IMR-90 (cell line): ENCODE data around the gene TAF3. TPM values are rescaled to one million over a fixed set of nuclear protein-coding genes. Genes with fewer than 3 reads are reported as not detected.
A peak's percentile ranks its signal among the peaks of the same experiment; 100 is the strongest.

Source experiments
- ATAC-seq: fragments of 200-7000 bp; cut with Tn5 transposase; 2 replicates; pipeline ENCODE4 v1.9.1; 2020; ENCODE audit warnings: low read depth, mild to moderate bottlenecking, moderate library complexity
- BruUV-seq: library from RNA; stranded (reverse); fragments of 400-500 nt; replicated peaks from 2 replicates; lab custom pipeline; 2021; lab: Mats Ljungman, UMichigan
- CTCF ChIA-PET: fragments of 300-600 bp; formaldehyde crosslinking; extraction: SDS; loops from one replicate; lab custom pipeline; 2021; ENCODE audit warnings: antibody characterized with exemption; lab: Yijun Ruan, JAX
- POLR2A ChIA-PET: fragments of 300-600 bp; sonication (Branson Sonifier 250); formaldehyde crosslinking; loops from one replicate; lab custom pipeline; 2022; ENCODE audit warnings: antibody characterized with exemption; ENCODE audit not compliant: unreplicated experiment; lab: Charles Lee
- DNase-seq: peaks from one replicate; pipeline ENCODE4 v3.0.0; 2013
- H2AFZ ChIP-seq: replicated peaks from 2 replicates; pipeline ENCODE3; 2013; ENCODE audit warnings: low read length, mild to moderate bottlenecking; ENCODE audit not compliant: poor library complexity
- H2AK5ac ChIP-seq: 2 replicates; pipeline ENCODE4 v1.6.1; 2013; ENCODE audit warnings: low read depth, low read length, inconsistent platforms
- H2AK9ac ChIP-seq: replicated peaks from 2 replicates; pipeline ENCODE3; 2013; ENCODE audit warnings: mild to moderate bottlenecking, low read depth, low read length, moderate library complexity; ENCODE audit not compliant: poor library complexity
- H2BK120ac ChIP-seq: 2 replicates; pipeline ENCODE4 v1.6.1; 2013; ENCODE audit warnings: low read depth, low read length, inconsistent platforms
- H2BK15ac ChIP-seq: 3 replicates; pipeline ENCODE4 v1.6.1; 2013; ENCODE audit warnings: low read depth, low read length, inconsistent platforms
- H2BK20ac ChIP-seq: 2 replicates; pipeline ENCODE4 v1.6.1; 2013; ENCODE audit warnings: low read depth, mild to moderate bottlenecking, inconsistent platforms, low read length, moderate library complexity
- H2BK5ac ChIP-seq: 2 replicates; pipeline ENCODE4 v1.6.1; 2013; ENCODE audit warnings: mild to moderate bottlenecking, low read depth, low read length, inconsistent platforms; ENCODE audit not compliant: poor library complexity, severe bottlenecking
- H3K14ac ChIP-seq: replicated peaks from 2 replicates; pipeline ENCODE4 v1.6.1; 2013; ENCODE audit warnings: low read depth, low read length, inconsistent platforms
- H3K18ac ChIP-seq: 2 replicates; pipeline ENCODE4 v1.6.1; 2013; ENCODE audit warnings: low read depth, low read length, control low read depth
- H3K23ac ChIP-seq: 2 replicates; pipeline ENCODE4 v1.6.1; 2013; ENCODE audit warnings: low read depth, low read length, inconsistent platforms
- H3K27ac ChIP-seq: 2 replicates; pipeline ENCODE4 v1.5.1; 2013; ENCODE audit warnings: mild to moderate bottlenecking, control low read depth, low read length; ENCODE audit not compliant: insufficient read depth
- H3K27me3 ChIP-seq: 2 replicates; pipeline ENCODE4 v1.6.1; 2013; ENCODE audit warnings: low read length; ENCODE audit not compliant: control insufficient read depth, insufficient read depth
- H3K36me3 ChIP-seq: 2 replicates; pipeline ENCODE4 v1.6.1; 2013; ENCODE audit warnings: low read length, mixed read lengths; ENCODE audit not compliant: control insufficient read depth, insufficient read depth
- H3K4ac ChIP-seq: 2 replicates; pipeline ENCODE4 v1.6.1; 2013; ENCODE audit warnings: low read depth, low read length, inconsistent platforms
- H3K4me1 ChIP-seq: 2 replicates; pipeline ENCODE4 v1.6.1; 2013; ENCODE audit warnings: low read length, mixed read lengths; ENCODE audit not compliant: control insufficient read depth, insufficient read depth
- H3K4me2 ChIP-seq: 2 replicates; pipeline ENCODE4 v1.6.1; 2013; ENCODE audit warnings: low read depth, mild to moderate bottlenecking, control low read depth, low read length, moderate library complexity
- H3K4me3 ChIP-seq: 2 replicates; pipeline ENCODE4 v1.5.1; 2013; ENCODE audit warnings: low read depth, mild to moderate bottlenecking, control low read depth, low read length, moderate library complexity; ENCODE audit not compliant: insufficient read depth
- H3K56ac ChIP-seq: 2 replicates; pipeline ENCODE4 v1.6.1; 2013; ENCODE audit warnings: low read length, inconsistent platforms; ENCODE audit not compliant: insufficient read depth; ENCODE audit errors: extremely low read depth
- H3K79me1 ChIP-seq, 2 experiments: 2 replicates each; pipeline ENCODE4 v1.6.1; 2013; ENCODE audit warnings: low read length in 2 of 2, inconsistent platforms in 1 of 2, low read depth in 1 of 2
- H3K9ac ChIP-seq: 2 replicates; pipeline ENCODE4 v1.6.1; 2013; ENCODE audit warnings: low read depth, low read length, control low read depth
- H3K9me1 ChIP-seq: 2 replicates; pipeline ENCODE4 v1.6.1; 2013; ENCODE audit warnings: low read length, inconsistent platforms; ENCODE audit not compliant: insufficient read depth
- H3K9me3 ChIP-seq: 2 replicates; pipeline ENCODE4 v1.6.1; 2013; ENCODE audit warnings: low read length; ENCODE audit not compliant: control insufficient read depth, insufficient read depth
- H4K20me1 ChIP-seq: 2 replicates; pipeline ENCODE4 v1.6.1; 2013; ENCODE audit warnings: low read length, inconsistent platforms; ENCODE audit not compliant: insufficient read depth
- H4K5ac ChIP-seq: 2 replicates; pipeline ENCODE4 v1.6.1; 2013; ENCODE audit warnings: mild to moderate bottlenecking, low read depth, low read length, control low read depth
- H4K8ac ChIP-seq, 2 experiments: 2 replicates each; pipeline ENCODE4 v1.6.1; 2013; ENCODE audit warnings: low read depth in 2 of 2, low read length in 2 of 2, control low read depth in 1 of 2, inconsistent platforms in 1 of 2
- H4K91ac ChIP-seq: 2 replicates; pipeline ENCODE4 v1.6.1; 2013; ENCODE audit warnings: low read depth, low read length, inconsistent platforms; ENCODE audit not compliant: insufficient read depth
- CEBPB ChIP-seq: IDR thresholded peaks from 2 replicates; pipeline ENCODE4 v1.6.1; 2012; ENCODE audit warnings: low read depth, low read length, improper control_type of control experiment
- CHD1 ChIP-seq: IDR thresholded peaks from 2 replicates; pipeline ENCODE4 v1.6.1; 2012; ENCODE audit warnings: low read depth, low read length, improper control_type of control experiment
- CTCF ChIP-seq: conservative IDR thresholded peaks from 2 replicates; pipeline ENCODE4 v1.5.1; 2012; ENCODE audit warnings: mild to moderate bottlenecking, low read depth, low read length, improper control_type of control experiment
- MXI1 ChIP-seq: IDR thresholded peaks from 2 replicates; pipeline ENCODE4 v1.6.1; 2012; ENCODE audit warnings: low read depth, mild to moderate bottlenecking, low read length, moderate library complexity, borderline replicate concordance
- NFE2L2 ChIP-seq: fragments of 150-350 bp; IDR thresholded peaks from 2 replicates; pipeline ENCODE4 v1.6.1; 2016; ENCODE audit warnings: low read depth, mild to moderate bottlenecking, low read length
- POLR2A ChIP-seq: IDR thresholded peaks from 2 replicates; pipeline ENCODE4 v1.6.1; 2012; ENCODE audit warnings: mild to moderate bottlenecking, low read depth, low read length
- RFX5 ChIP-seq: IDR thresholded peaks from 2 replicates; pipeline ENCODE4 v1.8.0; 2012; ENCODE audit warnings: low read depth, mild to moderate bottlenecking, low read length, moderate library complexity
- WGBS, 2 experiments: methylation state at CpG; one replicate each; pipeline versions ENCODE4 v1.1.5 to v1.1.7; 2013; ENCODE audit warnings: missing lambda C conversion rate in 2 of 2; ENCODE audit not compliant: insufficient read length in 1 of 2; ENCODE audit errors: extremely low coverage in 2 of 2; 5-methylcytosine and 5-hydroxymethylcytosine counted together
- dilution Hi-C: fragments of 300-500 bp; cut with HindIII; formaldehyde crosslinking; loops from one replicate; pipeline ENCODE4 v1.14.3; 2018; ENCODE audit warnings: low sequenced_read_pairs; ENCODE audit not compliant: unreplicated experiment
- in situ Hi-C: fragments of 300-500 bp; cut with MboI; formaldehyde crosslinking; loops from 3 replicates; pipeline ENCODE4 v1.14.3; 2019; ENCODE audit warnings: low sequenced_read_pairs, inconsistent platforms, mixed read lengths
- intact Hi-C: fragments of 100-400 bp; cut with micrococcal nuclease; formaldehyde crosslinking; loops from 2 replicates; pipeline ENCODE4 v1.10.0; 2022
- polyA plus RNA-seq, 3 experiments: library from polyadenylated mRNA; depleted of rRNA; stranded (reverse); fragments of >200 nt; gene quantifications; 2 replicates each; pipeline ENCODE4 v1.2.3, GENCODE V29; 2012; ENCODE audit warnings: low replicate concordance in 1 of 3
- total RNA-seq: library from RNA; depleted of rRNA; stranded (reverse); fragments of >200 nt; gene quantifications from 2 replicates; pipeline ENCODE4 v1.2.3, GENCODE V29; 2012

Gene TAF3
- total and polyA plus RNA-seq, 2 of the 4 experiments (the other 2 are of a cell fraction): 1.4 to 2.3 TPM

- Histone ChIP-seq H3K23ac (no peak overlapping the region), H3K79me1 (peaks cover 5 to 23% of the 10 kb centered on the region in 2 experiments), H3K14ac (no peak overlapping the region), H2AK5ac (no peak overlapping the region), H3K18ac (no peak overlapping the region), H4K5ac (peak overlapping the region; percentile 65; the same call in 1 of the 2 replicates), H4K20me1 (peaks cover 3% of the 10 kb centered on the region; the same call in 1 of the 2 replicates), H3K36me3 (no peaks in the 10 kb centered on the region; the same call in 1 of the 2 replicates), H4K91ac (no peak overlapping the region), H2BK15ac (no peak overlapping the region), H3K9ac (no peak overlapping the region; the same call in 1 of the 2 replicates), H3K9me1 (no peaks in the 10 kb centered on the region), H3K4ac (no peak overlapping the region), H3K4me2 (peak overlapping the region; percentile 95), H3K56ac (no peak overlapping the region), H3K9me3 (no peaks in the 10 kb centered on the region), H3K4me3 (peak overlapping the region; percentile 93), H3K4me1 (no peaks in the 10 kb centered on the region), H2AK9ac (peak overlapping the region; percentile 77), H2BK20ac (no peak overlapping the region), H3K27me3 (peaks cover 15% of the 10 kb centered on the region; the same call in 1 of the 2 replicates), H2BK120ac (no peak overlapping the region), H2AFZ (peak overlapping the region; percentile 98), H2BK5ac (no peak overlapping the region), H3K27ac (no peak overlapping the region), H4K8ac (peak overlapping the region; percentile 30 to 95)
- intact Hi-C loops (no loop called here), dilution Hi-C loops (no loop called here), in situ Hi-C loops (no loop called here)
- TF ChIP-seq CEBPB: no peak
- no peak for TF ChIP-seq MXI1
- TF ChIP-seq RFX5: no peak
- no peak for TF ChIP-seq CHD1
- TF ChIP-seq CTCF: no peak
- TF ChIP-seq NFE2L2: no peak
- TF ChIP-seq POLR2A: no peak
- ATAC-seq (no peak), DNase-seq (no peak)
- 4% methylated on average over 5 of the region's 10 CpGs; no CpG with 5 or more reads in 1 of the 2 experiments for WGBS, 2 experiments
- ChIA-PET POLR2A (no interaction called here), CTCF (interaction anchor here (0.6 to 1.0 kb wide), 2 partner anchors 10 to 1424 kb away, joined by 3 read pairs; no protein-coding TSS in a partner anchor)
- BruUV-seq: no TSS peak
Observed at GRCh38 chr10:7817984-7818294, 366 bp upstream of the TAF3 start.
